ENCODE results near the gene ACTR2. TPM values are rescaled to one million over a fixed set of nuclear protein-coding genes. Genes with fewer than 3 reads are reported as not detected.

Gene ACTR2
- total and polyA plus RNA-seq, 2 of the 13 experiments (the other 11 are each of a cell fraction or from before 2014, with no cell fraction given), result 51.2 to 100 TPM

- 35% methylated on average over 3 of the region's 3 CpGs for WGBS (ENCODE audit: low lambda C conversion rate)
- ChIA-PET POLR2A (interaction anchor here (2.0 kb wide), 1 partner anchor 16 kb away, joined by 8 read pairs; the partner anchor contains the start of gene ACTR2), CTCF (ENCODE audit: low intra/inter-chr PET ratio, low total read pairs) (no interaction called here)
- no peaks in the 10 kb centered on the region for H3K36me3 ChIP-seq (replicated peaks in 1 of 2; ENCODE audit: control insufficient read depth in 1 of 2, insufficient read depth in 2 of 2, low read length in 2 of 2)
- H3K9ac ChIP-seq (ENCODE audit: insufficient read depth, low read depth, low read length), result no peak overlapping the region
- ATAC-seq, result no peak
- H3K4me1 ChIP-seq (ENCODE audit: insufficient read depth, low read length), result no peaks in the 10 kb centered on the region
- H3K4me3 ChIP-seq (replicated peaks in 1 of 3; ENCODE audit: insufficient read depth in 1 of 3, low read depth in 2 of 3, low read length in 3 of 3), result no peak overlapping the region
- intact Hi-C loops (cut with micrococcal nuclease; ENCODE audit: unreplicated experiment) (no loop called here), in situ Hi-C loops (cut with HindIII; ENCODE audit: extremely low pct_ligation_motif_present, low pct_unique_long_range_greater_than_20kb) (no loop called here)
- no peak for DNase-seq (ENCODE audit: low spot score)
- no TSS peak for BruUV-seq (replicated peaks)
- no peaks in the 10 kb centered on the region for H4K20me1 ChIP-seq (ENCODE audit: insufficient read depth, low read length)
- no peak for FAIRE-seq
- TF ChIP-seq ZMAT5 (CRISPR knock-in tag; IDR thresholded peaks at IDR 0.05; ENCODE audit: borderline replicate concordance, low read depth) (no peak), ZNF780A (CRISPR knock-in tag; IDR thresholded peaks at IDR 0.05) (no peak), ZBTB42 (CRISPR knock-in tag; IDR thresholded peaks at IDR 0.05) (no peak), NFE2 (CRISPR knock-in tag; IDR thresholded peaks at IDR 0.05) (no peak), RFXANK (CRISPR knock-in tag; IDR thresholded peaks at IDR 0.05) (no peak), CBX5 (CRISPR knock-in tag; IDR thresholded peaks at IDR 0.05; ENCODE audit: borderline replicate concordance) (no peak), ZBTB21 (CRISPR knock-in tag; IDR thresholded peaks at IDR 0.05) (no peak), ZNF749 (CRISPR knock-in tag; IDR thresholded peaks at IDR 0.05; ENCODE audit: borderline replicate concordance) (no peak), MED8 (CRISPR knock-in tag; IDR thresholded peaks at IDR 0.05; ENCODE audit: insufficient replicate concordance) (no peak), CERS6 (CRISPR knock-in tag; IDR thresholded peaks at IDR 0.05) (no peak), SP2 (CRISPR knock-in tag; IDR thresholded peaks at IDR 0.05) (no peak), CTCF (CRISPR knock-in tag; IDR thresholded peaks at IDR 0.05) (no peak), ZNF710 (CRISPR knock-in tag; IDR thresholded peaks at IDR 0.05; ENCODE audit: borderline replicate concordance) (no peak), RFX1 (IDR thresholded peaks at IDR 0.05) (no peak), GABPB1 (CRISPR knock-in tag; IDR thresholded peaks at IDR 0.05) (no peak), ZBTB44 (CRISPR knock-in tag; IDR thresholded peaks at IDR 0.05) (no peak)
- H3K27me3 ChIP-seq (ENCODE audit: control insufficient read depth in 1 of 2, insufficient read depth in 2 of 2, low read length in 2 of 2), result no peaks in the 10 kb centered on the region; a peak in 1 of 5 replicates
- no peak overlapping the region for H2AFZ ChIP-seq (ENCODE audit: low read length)
- no peaks in the 10 kb centered on the region for H3K9me3 ChIP-seq (ENCODE audit: low read length)
- no peak overlapping the region for H3K4me2 ChIP-seq (ENCODE audit: low read depth, low read length)
- H3K79me2 ChIP-seq (ENCODE audit: insufficient read depth, low read length), result no peaks in the 10 kb centered on the region
- no peak overlapping the region for H3K27ac ChIP-seq (ENCODE audit: extremely low read length, insufficient read depth, low read length)
These were observed 15.5 kb upstream of the ACTR2 start for GRCh38 chr2:65212115-65212514.

Data from HepG2 (cell line).